KMS-11 (cell line): ENCODE measurements around the gene RPL19.

Experiments used
- H2AFZ ChIP-seq: fragments of 200-600 bp; sonication (generic); 2 replicates; pipeline ENCODE4 v1.6.1; 2016; ENCODE audit warnings: antibody characterized with exemption, mixed run types, low read depth
- H3K27ac ChIP-seq: fragments of 200-600 bp; sonication (generic); 2 replicates; pipeline ENCODE4 v1.6.1; 2016; ENCODE audit warnings: mild to moderate bottlenecking, mixed run types
- H3K27me3 ChIP-seq: fragments of 200-600 bp; sonication (generic); 2 replicates; pipeline ENCODE4 v1.6.1; 2017; ENCODE audit warnings: mild to moderate bottlenecking, low read depth, mixed run types, moderate library complexity; ENCODE audit not compliant: insufficient read depth
- H3K36me3 ChIP-seq: fragments of 200-600 bp; sonication (generic); 2 replicates; pipeline ENCODE4 v1.6.1; 2017; ENCODE audit warnings: mild to moderate bottlenecking, mixed run types; ENCODE audit not compliant: insufficient read depth
- H3K4me1 ChIP-seq: fragments of 200-600 bp; sonication (generic); 2 replicates; pipeline ENCODE4 v1.6.1; 2016; ENCODE audit warnings: mild to moderate bottlenecking, low read depth, mixed run types; ENCODE audit not compliant: poor library complexity, severe bottlenecking
- H3K4me2 ChIP-seq: fragments of 200-600 bp; sonication (generic); 2 replicates; pipeline ENCODE4 v1.7.0; 2016; ENCODE audit warnings: mild to moderate bottlenecking, mixed run types
- H3K4me3 ChIP-seq: fragments of 200-600 bp; sonication (generic); IDR thresholded peaks from 2 replicates; pipeline ENCODE4 v1.6.1; 2017; ENCODE audit warnings: low read depth, low read length, mixed read lengths; ENCODE audit not compliant: insufficient read depth
- H3K79me2 ChIP-seq: fragments of 200-600 bp; sonication (generic); 2 replicates; pipeline ENCODE4 v1.6.1; 2016; ENCODE audit warnings: low read depth, mixed run types; ENCODE audit not compliant: insufficient read depth
- H3K9ac ChIP-seq: fragments of 200-600 bp; sonication (generic); 2 replicates; pipeline ENCODE4 v1.6.1; 2016; ENCODE audit warnings: mild to moderate bottlenecking, mixed run types
- H4K20me1 ChIP-seq: fragments of 200-600 bp; sonication (generic); 2 replicates; pipeline ENCODE4 v1.6.1; 2016; ENCODE audit warnings: mild to moderate bottlenecking, mixed run types; ENCODE audit not compliant: insufficient read depth
- CTCF ChIP-seq: fragments of 200-600 bp; sonication (generic); conservative IDR thresholded peaks from 2 replicates; pipeline ENCODE4 v1.6.1; 2017; ENCODE audit warnings: low read depth, mild to moderate bottlenecking, antibody characterized with exemption, low read length, moderate library complexity, mixed read lengths

The RPL19 gene

GRCh38 chr17:39236981-39237441, 36.9 kb downstream of the RPL19 start:
- Histone ChIP-seq H3K4me1 (peaks cover 31% of the 10 kb centered on the region), H3K36me3 (no peaks in the 10 kb centered on the region), H3K9ac (no peak overlapping the region)

GRCh38 chr17:39237586-39237985, 37.5 kb downstream of the RPL19 start:
- Histone ChIP-seq H3K4me2 (no peak overlapping the region), H2AFZ (no peak overlapping the region; the same call in 1 of the 2 replicates), H3K27me3 (no peaks in the 10 kb centered on the region), H3K79me2 (no peaks in the 10 kb centered on the region), H3K4me3 (no peak overlapping the region), H3K27ac (no peak overlapping the region), H3K4me1 (peaks cover 31% of the 10 kb centered on the region), H3K9ac (no peak overlapping the region), H3K36me3 (no peaks in the 10 kb centered on the region), H4K20me1 (no peaks in the 10 kb centered on the region)
- TF ChIP-seq CTCF: no peak

More at GRCh38 chr17:39236981-39237441, 36.9 kb downstream of the RPL19 start:
- TF ChIP-seq CTCF: no peak
- H2AFZ ChIP-seq: no peak overlapping the region
- no peak overlapping the region for H3K27ac ChIP-seq
- no peak overlapping the region for H3K4me3 ChIP-seq
- H4K20me1 ChIP-seq: no peaks in the 10 kb centered on the region
- H3K4me2 ChIP-seq: no peak overlapping the region
- H3K27me3 ChIP-seq: no peaks in the 10 kb centered on the region
- H3K79me2 ChIP-seq: no peaks in the 10 kb centered on the region

- Histone ChIP-seq H2AFZ (peak overlapping the region; percentile 38; the same call in 1 of the 2 replicates), H3K4me2 (no peak overlapping the region), H3K4me1 (peaks cover 31% of the 10 kb centered on the region), H3K4me3 (no peak overlapping the region), H4K20me1 (no peaks in the 10 kb centered on the region), H3K79me2 (no peaks in the 10 kb centered on the region), H3K36me3 (no peaks in the 10 kb centered on the region), H3K9ac (no peak overlapping the region), H3K27ac (no peak overlapping the region), H3K27me3 (no peaks in the 10 kb centered on the region)
- TF ChIP-seq CTCF: no peak
These were observed 38.4 kb downstream of the RPL19 start for GRCh38 chr17:39238311-39238972.

GRCh38 chr17:39239640-39240314, 39.7 kb downstream of the RPL19 start:
- peaks cover 31% of the 10 kb centered on the region for H3K4me1 ChIP-seq

More at GRCh38 chr17:39239640-39240314, 39.7 kb downstream of the RPL19 start:
- no peaks in the 10 kb centered on the region for H3K36me3 ChIP-seq
- no peaks in the 10 kb centered on the region for H4K20me1 ChIP-seq
- H3K79me2 ChIP-seq: no peaks in the 10 kb centered on the region
- no peak overlapping the region for H3K4me3 ChIP-seq
- H3K27ac ChIP-seq: no peak overlapping the region
- no peaks in the 10 kb centered on the region for H3K27me3 ChIP-seq
- TF ChIP-seq CTCF: peak; percentile 85
- H2AFZ ChIP-seq: peak overlapping the region; percentile 45; the same call in 1 of the 2 replicates
- H3K4me2 ChIP-seq: peak overlapping the region; percentile 36; the same call in 1 of the 2 replicates
- H3K9ac ChIP-seq: no peak overlapping the region
